GM12865 (cell line): ENCODE data around the gene TMOD1.

Source experiments
- DNase-seq: peaks from one replicate; pipeline ENCODE4 v3.0.0; 2010; ENCODE audit warnings: low read depth
- H3K4me3 ChIP-seq: 2 replicates; pipeline ENCODE4 v1.5.1; 2011; ENCODE audit warnings: mild to moderate bottlenecking, low read depth, low read length, control low read depth
- CTCF ChIP-seq: IDR thresholded peaks from 2 replicates; pipeline ENCODE4 v1.5.1; 2011; ENCODE audit warnings: low read length, control low read depth, low read depth, inconsistent platforms; ENCODE audit not compliant: insufficient read depth; ENCODE audit errors: missing control alignments

The TMOD1 gene

DNA sequence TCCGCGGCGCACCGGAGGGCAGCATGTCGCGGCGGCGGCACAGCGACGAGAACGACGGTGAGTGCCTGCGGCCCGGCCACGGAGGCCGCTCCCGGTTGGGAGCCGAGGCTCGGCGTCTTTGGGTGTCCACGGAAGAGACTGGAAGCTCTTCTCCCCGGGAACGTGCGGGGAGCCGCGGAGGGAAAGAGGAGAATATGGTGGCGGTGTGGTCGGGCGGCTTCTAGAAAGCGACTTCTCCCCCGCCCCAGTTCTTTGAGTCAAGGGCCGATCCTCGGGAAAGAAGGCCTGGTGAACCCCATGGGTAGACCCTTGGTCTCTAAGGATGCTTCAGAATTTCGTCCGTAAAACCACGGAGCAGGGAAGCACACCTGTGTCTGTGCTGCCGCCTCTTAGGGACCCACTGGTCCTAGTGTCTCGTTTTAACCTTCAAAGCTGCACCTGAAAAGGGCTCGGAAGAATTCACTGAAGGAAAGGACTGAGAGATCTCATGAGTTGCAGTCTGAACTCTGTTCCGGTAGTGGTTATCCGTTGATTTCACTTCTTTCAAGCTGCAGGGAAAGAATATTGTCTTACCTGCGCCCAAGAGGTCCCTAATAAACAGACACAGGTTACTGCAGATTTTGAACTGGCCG lies 132.5 kb downstream of the TMOD1 start:
- TF ChIP-seq CTCF: no peak
- peak overlapping the region; percentile 100 for H3K4me3 ChIP-seq
- peak; percentile 29 for DNase-seq

- DNase-seq: no peak
- H3K4me3 ChIP-seq: peak overlapping the region; percentile 100
- no peak for TF ChIP-seq CTCF
These were observed 133.6 kb downstream of the TMOD1 start for GRCh38 chr9:97635026-97635425.

DNA sequence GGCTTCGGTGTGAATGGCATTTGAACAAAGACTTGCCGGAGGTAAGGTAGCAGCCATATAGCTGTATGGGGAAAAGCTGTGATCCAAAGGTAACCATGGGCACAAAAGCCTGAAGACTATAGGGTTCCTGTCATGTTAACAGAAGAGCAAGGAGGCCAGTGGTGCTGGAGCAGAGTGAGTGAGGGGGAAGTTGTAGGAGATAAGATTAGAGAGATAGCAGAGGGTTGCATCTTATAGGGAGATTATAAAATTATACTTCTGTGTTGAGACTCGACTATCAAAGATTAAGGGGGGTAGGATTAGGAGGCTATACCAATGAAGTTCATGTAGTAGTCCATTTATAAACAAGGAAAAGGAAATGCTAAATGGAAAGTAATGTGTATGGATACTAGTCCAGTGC lies 135.4 kb downstream of the TMOD1 start:
- DNase-seq: no peak
- no peak for TF ChIP-seq CTCF
- no peak overlapping the region for H3K4me3 ChIP-seq

DNA sequence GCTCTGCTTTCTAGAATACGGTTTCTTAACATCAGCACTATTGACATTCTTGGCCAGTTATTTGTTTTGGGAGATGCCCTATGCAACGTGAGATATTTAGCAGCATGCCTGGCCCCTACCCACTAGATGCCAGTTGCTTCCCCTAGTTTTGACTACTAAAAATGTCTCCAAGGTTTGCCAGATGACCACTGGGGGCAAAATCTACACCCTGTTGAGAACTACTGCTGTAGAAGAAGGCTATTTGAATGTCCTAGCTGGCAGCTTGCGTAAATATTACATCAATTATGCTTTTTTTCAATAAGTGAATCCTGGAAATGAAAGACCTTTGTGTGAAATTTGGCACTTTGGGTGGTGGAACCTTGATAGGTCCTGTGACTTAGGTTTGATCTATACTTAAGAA lies 137.2 kb downstream of the TMOD1 start:
- no peak for DNase-seq
- no peak overlapping the region for H3K4me3 ChIP-seq
- TF ChIP-seq CTCF: peak; percentile 15

DNA sequence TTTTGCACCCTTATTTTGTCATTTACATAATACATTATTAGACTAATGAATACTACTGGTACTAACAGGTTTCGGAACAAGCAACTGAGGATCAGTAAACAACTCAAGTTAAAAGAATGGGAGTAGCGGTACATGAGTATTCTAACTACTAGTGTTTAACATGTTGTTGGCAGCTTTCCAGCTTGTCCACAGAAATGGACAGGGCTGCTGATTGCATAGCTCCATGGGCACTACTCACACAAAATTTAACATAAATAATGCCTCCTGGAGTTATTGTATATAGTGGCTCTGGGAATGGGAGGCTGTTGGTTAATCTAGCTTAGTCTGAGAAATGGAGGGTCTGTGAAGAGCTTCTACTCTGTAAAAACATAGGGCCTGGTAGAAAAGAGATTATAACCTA lies 138.9 kb downstream of the TMOD1 start:
- no peak for TF ChIP-seq CTCF
- no peak for DNase-seq
- no peak overlapping the region for H3K4me3 ChIP-seq

GRCh38 chr9:97645720-97646119 lies 144.3 kb downstream of the TMOD1 start:
- no peak for DNase-seq
- no peak for TF ChIP-seq CTCF
- H3K4me3 ChIP-seq: no peak overlapping the region

- TF ChIP-seq CTCF: no peak
- no peak for DNase-seq
- H3K4me3 ChIP-seq: no peak overlapping the region
These were observed 146.5 kb downstream of the TMOD1 start for GRCh38 chr9:97647996-97648395.
